ENCODE measurements around the gene TFDP2.

TFDP2 gene

GRCh38 chr3:141905129-141905528, 244.2 kb downstream of the TFDP2 start:
- H3K4me3 ChIP-seq (replicated peaks; ENCODE audit: low read depth, low read length), result no peak overlapping the region
- TF ChIP-seq CTCF (IDR thresholded peaks at IDR 0.05; ENCODE audit: low read length, missing control alignments), result no peak
- DNase-seq (ENCODE audit: low read depth), result peak; percentile 56

GRCh38 chr3:141904203-141904602, 245.1 kb downstream of the TFDP2 start:
- no peak overlapping the region for H3K4me3 ChIP-seq (replicated peaks; ENCODE audit: low read depth, low read length)
- TF ChIP-seq CTCF (IDR thresholded peaks at IDR 0.05; ENCODE audit: low read length, missing control alignments), result no peak

GRCh38 chr3:141901914-141902313, 247.4 kb downstream of the TFDP2 start:
- no peak for DNase-seq (ENCODE audit: low read depth)
- TF ChIP-seq CTCF (IDR thresholded peaks at IDR 0.05; ENCODE audit: low read length, missing control alignments), result no peak
- H3K4me3 ChIP-seq (replicated peaks; ENCODE audit: low read depth, low read length), result no peak overlapping the region

More at GRCh38 chr3:141904203-141904602, 245.1 kb downstream of the TFDP2 start:
- DNase-seq (ENCODE audit: low read depth), result no peak

GRCh38 chr3:141900343-141900742, 249.0 kb downstream of the TFDP2 start:
- TF ChIP-seq CTCF (IDR thresholded peaks at IDR 0.05; ENCODE audit: low read length, missing control alignments), result no peak
- DNase-seq (ENCODE audit: low read depth), result no peak
- H3K4me3 ChIP-seq (replicated peaks; ENCODE audit: low read depth, low read length), result no peak overlapping the region

- H3K4me3 ChIP-seq (replicated peaks; ENCODE audit: low read depth, low read length), result no peak overlapping the region
- TF ChIP-seq CTCF (IDR thresholded peaks at IDR 0.05; ENCODE audit: low read length, missing control alignments), result no peak
- no peak for DNase-seq (ENCODE audit: low read depth)
These were observed 250.4 kb downstream of the TFDP2 start for GRCh38 chr3:141898908-141899307.

- H3K4me3 ChIP-seq (replicated peaks; ENCODE audit: low read depth, low read length), result no peak overlapping the region
- DNase-seq (ENCODE audit: low read depth), result no peak
- TF ChIP-seq CTCF (IDR thresholded peaks at IDR 0.05; ENCODE audit: low read length, missing control alignments), result no peak
These were observed 253.6 kb downstream of the TFDP2 start for GRCh38 chr3:141895731-141896130.

GRCh38 chr3:141894524-141895176, 254.7 kb downstream of the TFDP2 start:
- DNase-seq (ENCODE audit: low read depth), result peak; percentile 93
- TF ChIP-seq CTCF (IDR thresholded peaks at IDR 0.05; ENCODE audit: low read length, missing control alignments), result no peak
- no peak overlapping the region for H3K4me3 ChIP-seq (replicated peaks; ENCODE audit: low read depth, low read length)

All from fibroblast of pulmonary artery (primary cell).